KMS-11 (cell line): ENCODE measurements around the gene XPR1.

ENCODE experiments used
- H2AFZ ChIP-seq: fragments of 200-600 bp; sonication (generic); 2 replicates; pipeline ENCODE4 v1.6.1; 2016; ENCODE audit warnings: antibody characterized with exemption, mixed run types, low read depth
- H3K27ac ChIP-seq: fragments of 200-600 bp; sonication (generic); 2 replicates; pipeline ENCODE4 v1.6.1; 2016; ENCODE audit warnings: mild to moderate bottlenecking, mixed run types
- H3K27me3 ChIP-seq: fragments of 200-600 bp; sonication (generic); 2 replicates; pipeline ENCODE4 v1.6.1; 2017; ENCODE audit warnings: mild to moderate bottlenecking, low read depth, mixed run types, moderate library complexity; ENCODE audit not compliant: insufficient read depth
- H3K36me3 ChIP-seq: fragments of 200-600 bp; sonication (generic); 2 replicates; pipeline ENCODE4 v1.6.1; 2017; ENCODE audit warnings: mild to moderate bottlenecking, mixed run types; ENCODE audit not compliant: insufficient read depth
- H3K4me1 ChIP-seq: fragments of 200-600 bp; sonication (generic); 2 replicates; pipeline ENCODE4 v1.6.1; 2016; ENCODE audit warnings: mild to moderate bottlenecking, low read depth, mixed run types; ENCODE audit not compliant: poor library complexity, severe bottlenecking
- H3K4me2 ChIP-seq: fragments of 200-600 bp; sonication (generic); 2 replicates; pipeline ENCODE4 v1.7.0; 2016; ENCODE audit warnings: mild to moderate bottlenecking, mixed run types
- H3K4me3 ChIP-seq: fragments of 200-600 bp; sonication (generic); IDR thresholded peaks from 2 replicates; pipeline ENCODE4 v1.6.1; 2017; ENCODE audit warnings: low read depth, low read length, mixed read lengths; ENCODE audit not compliant: insufficient read depth
- H3K79me2 ChIP-seq: fragments of 200-600 bp; sonication (generic); 2 replicates; pipeline ENCODE4 v1.6.1; 2016; ENCODE audit warnings: low read depth, mixed run types; ENCODE audit not compliant: insufficient read depth
- H3K9ac ChIP-seq: fragments of 200-600 bp; sonication (generic); 2 replicates; pipeline ENCODE4 v1.6.1; 2016; ENCODE audit warnings: mild to moderate bottlenecking, mixed run types
- H4K20me1 ChIP-seq: fragments of 200-600 bp; sonication (generic); 2 replicates; pipeline ENCODE4 v1.6.1; 2016; ENCODE audit warnings: mild to moderate bottlenecking, mixed run types; ENCODE audit not compliant: insufficient read depth
- TF ChIP-seq, protein P1 (sequence below): fragments of 200-600 bp; sonication (generic); conservative IDR thresholded peaks from 2 replicates; pipeline ENCODE4 v1.6.1; 2017; ENCODE audit warnings: low read depth, mild to moderate bottlenecking, antibody characterized with exemption, low read length, moderate library complexity, mixed read lengths

Gene XPR1

GRCh38 chr1:180888870-180889269 lies 257.0 kb downstream of the XPR1 start:
- Histone ChIP-seq H3K4me3 (no peak overlapping the region), H3K27me3 (no peaks in the 10 kb centered on the region), H2AFZ (no peak overlapping the region), H3K36me3 (no peaks in the 10 kb centered on the region), H4K20me1 (no peaks in the 10 kb centered on the region), H3K9ac (no peak overlapping the region), H3K27ac (no peak overlapping the region), H3K79me2 (no peaks in the 10 kb centered on the region), H3K4me2 (no peak overlapping the region), H3K4me1 (no peaks in the 10 kb centered on the region)
- TF ChIP-seq, protein P1, sequence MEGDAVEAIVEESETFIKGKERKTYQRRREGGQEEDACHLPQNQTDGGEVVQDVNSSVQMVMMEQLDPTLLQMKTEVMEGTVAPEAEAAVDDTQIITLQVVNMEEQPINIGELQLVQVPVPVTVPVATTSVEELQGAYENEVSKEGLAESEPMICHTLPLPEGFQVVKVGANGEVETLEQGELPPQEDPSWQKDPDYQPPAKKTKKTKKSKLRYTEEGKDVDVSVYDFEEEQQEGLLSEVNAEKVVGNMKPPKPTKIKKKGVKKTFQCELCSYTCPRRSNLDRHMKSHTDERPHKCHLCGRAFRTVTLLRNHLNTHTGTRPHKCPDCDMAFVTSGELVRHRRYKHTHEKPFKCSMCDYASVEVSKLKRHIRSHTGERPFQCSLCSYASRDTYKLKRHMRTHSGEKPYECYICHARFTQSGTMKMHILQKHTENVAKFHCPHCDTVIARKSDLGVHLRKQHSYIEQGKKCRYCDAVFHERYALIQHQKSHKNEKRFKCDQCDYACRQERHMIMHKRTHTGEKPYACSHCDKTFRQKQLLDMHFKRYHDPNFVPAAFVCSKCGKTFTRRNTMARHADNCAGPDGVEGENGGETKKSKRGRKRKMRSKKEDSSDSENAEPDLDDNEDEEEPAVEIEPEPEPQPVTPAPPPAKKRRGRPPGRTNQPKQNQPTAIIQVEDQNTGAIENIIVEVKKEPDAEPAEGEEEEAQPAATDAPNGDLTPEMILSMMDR = no peak

DNA sequence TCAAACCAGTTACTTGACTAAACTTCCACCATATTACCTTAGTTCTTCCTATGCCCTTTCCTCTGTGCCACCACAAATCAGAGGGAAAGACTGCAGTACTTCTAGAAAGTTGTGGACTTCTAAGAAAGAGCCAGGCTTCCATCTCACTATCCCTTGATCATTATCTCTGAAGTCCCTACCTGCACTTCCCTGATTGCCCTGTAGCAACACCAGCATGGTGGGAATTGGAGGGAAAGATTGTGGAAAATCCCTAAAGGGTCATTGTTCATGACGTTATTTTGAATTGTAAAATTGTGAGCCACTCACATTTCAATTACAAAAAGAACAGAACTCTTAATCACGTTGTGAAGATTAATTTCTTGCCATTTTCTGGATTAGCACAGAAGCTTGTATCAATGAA lies 257.5 kb downstream of the XPR1 start:
- Histone ChIP-seq H3K36me3 (no peaks in the 10 kb centered on the region), H3K79me2 (no peaks in the 10 kb centered on the region), H3K4me2 (no peak overlapping the region), H4K20me1 (no peaks in the 10 kb centered on the region), H3K27ac (no peak overlapping the region), H2AFZ (no peak overlapping the region), H3K4me3 (no peak overlapping the region), H3K9ac (no peak overlapping the region), H3K4me1 (no peaks in the 10 kb centered on the region), H3K27me3 (no peaks in the 10 kb centered on the region)
- TF ChIP-seq, protein P1 = no peak

GRCh38 chr1:180892272-180892671 lies 260.4 kb downstream of the XPR1 start:
- TF ChIP-seq, protein P1 = no peak
- no peaks in the 10 kb centered on the region for H3K27me3 ChIP-seq
- no peaks in the 10 kb centered on the region for H3K36me3 ChIP-seq
- no peak overlapping the region for H3K27ac ChIP-seq
- no peak overlapping the region for H2AFZ ChIP-seq
- H3K9ac ChIP-seq = no peak overlapping the region
- H3K4me3 ChIP-seq = no peak overlapping the region
- H3K4me2 ChIP-seq = no peak overlapping the region
- H3K4me1 ChIP-seq = no peaks in the 10 kb centered on the region
- no peaks in the 10 kb centered on the region for H3K79me2 ChIP-seq
- H4K20me1 ChIP-seq = no peaks in the 10 kb centered on the region

DNA sequence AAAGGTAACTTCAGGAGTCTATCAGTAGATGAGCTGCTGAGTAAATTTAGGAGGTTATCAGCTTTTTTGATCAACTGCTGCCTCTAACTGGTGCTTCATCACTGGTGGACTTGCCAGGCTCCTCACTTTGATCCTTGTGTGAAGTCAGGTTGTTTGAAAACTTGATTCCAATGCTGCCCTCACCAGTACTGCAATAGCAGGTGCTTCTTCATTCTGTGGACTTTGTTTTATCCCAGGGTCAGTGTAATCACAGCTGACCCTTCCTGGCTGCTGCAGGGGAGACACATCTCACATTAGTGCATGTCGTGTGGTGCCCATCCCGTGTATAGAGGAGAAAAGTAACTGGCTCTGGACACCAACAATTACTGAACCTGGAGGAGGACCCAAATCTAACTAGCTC lies 260.9 kb downstream of the XPR1 start:
- no peak overlapping the region for H3K27ac ChIP-seq
- no peaks in the 10 kb centered on the region for H4K20me1 ChIP-seq
- no peaks in the 10 kb centered on the region for H3K36me3 ChIP-seq
- no peak overlapping the region for H3K9ac ChIP-seq
- no peaks in the 10 kb centered on the region for H3K4me1 ChIP-seq
- no peak overlapping the region for H3K4me3 ChIP-seq
- TF ChIP-seq, protein P1 = no peak
- H3K4me2 ChIP-seq = no peak overlapping the region
- no peak overlapping the region for H2AFZ ChIP-seq
- H3K79me2 ChIP-seq = no peaks in the 10 kb centered on the region
- H3K27me3 ChIP-seq = no peaks in the 10 kb centered on the region
